Measurements from ENCODE around the gene SERTAD2.
A peak's percentile ranks its signal among the peaks of the same experiment; 100 is the strongest.

Gene SERTAD2

GRCh38 chr2:64653109-64654062 lies at the start of gene SERTAD2:
Gene SERTAD2 (minus strand): TSS chr2:64653913. CDS start chr2:64636871, 17,042 bp downstream.
- peak; percentile 89 for DNase-seq
- in situ Hi-C loops (cut with MboI; ENCODE audit: low pct_unique_long_range_greater_than_20kb, low sequenced_read_pairs), result no loop called here

GRCh38 chr2:64700133-64700809 lies 46.6 kb upstream of the SERTAD2 start:
- in situ Hi-C loops (cut with MboI; ENCODE audit: low pct_unique_long_range_greater_than_20kb, low sequenced_read_pairs), result no loop called here
- no peak for DNase-seq

- in situ Hi-C loops (cut with MboI; ENCODE audit: low pct_unique_long_range_greater_than_20kb, low sequenced_read_pairs), result no loop called here
Observed at GRCh38 chr2:64699712-64700111, 46.0 kb upstream of the SERTAD2 start.

GRCh38 chr2:64698668-64699444 lies 45.1 kb upstream of the SERTAD2 start:
- in situ Hi-C loops (cut with MboI; ENCODE audit: low pct_unique_long_range_greater_than_20kb, low sequenced_read_pairs), result no loop called here
- no peak for DNase-seq

More at GRCh38 chr2:64699712-64700111, 46.0 kb upstream of the SERTAD2 start:
- DNase-seq, result no peak

- in situ Hi-C loops (cut with MboI; ENCODE audit: low pct_unique_long_range_greater_than_20kb, low sequenced_read_pairs), result no loop called here
- no peak for DNase-seq
Observed at GRCh38 chr2:64698177-64698643, 44.5 kb upstream of the SERTAD2 start.

- in situ Hi-C loops (cut with MboI; ENCODE audit: low pct_unique_long_range_greater_than_20kb, low sequenced_read_pairs), result no loop called here
- DNase-seq, result no peak
Observed at GRCh38 chr2:64697297-64698176, 43.8 kb upstream of the SERTAD2 start.

- no peak for DNase-seq
- in situ Hi-C loops (cut with MboI; ENCODE audit: low pct_unique_long_range_greater_than_20kb, low sequenced_read_pairs), result no loop called here
Observed at GRCh38 chr2:64696636-64697035, 42.9 kb upstream of the SERTAD2 start.

- in situ Hi-C loops (cut with MboI; ENCODE audit: low pct_unique_long_range_greater_than_20kb, low sequenced_read_pairs), result no loop called here
- no peak for DNase-seq
Observed at GRCh38 chr2:64695721-64696261, 42.1 kb upstream of the SERTAD2 start.

- in situ Hi-C loops (cut with MboI; ENCODE audit: low pct_unique_long_range_greater_than_20kb, low sequenced_read_pairs), result no loop called here
- no peak for DNase-seq
Observed at GRCh38 chr2:64692401-64692800, 38.7 kb upstream of the SERTAD2 start.

GRCh38 chr2:64688909-64689308 lies 35.2 kb upstream of the SERTAD2 start:
- DNase-seq, result no peak
- in situ Hi-C loops (cut with MboI; ENCODE audit: low pct_unique_long_range_greater_than_20kb, low sequenced_read_pairs), result no loop called here

- no peak for DNase-seq
- in situ Hi-C loops (cut with MboI; ENCODE audit: low pct_unique_long_range_greater_than_20kb, low sequenced_read_pairs), result no loop called here
Observed at GRCh38 chr2:64686283-64686956, 32.7 kb upstream of the SERTAD2 start.

GRCh38 chr2:64685430-64685829 lies 31.7 kb upstream of the SERTAD2 start:
- in situ Hi-C loops (cut with MboI; ENCODE audit: low pct_unique_long_range_greater_than_20kb, low sequenced_read_pairs), result no loop called here
- no peak for DNase-seq

- in situ Hi-C loops (cut with MboI; ENCODE audit: low pct_unique_long_range_greater_than_20kb, low sequenced_read_pairs), result no loop called here
- no peak for DNase-seq
Observed at GRCh38 chr2:64683771-64684510, 30.2 kb upstream of the SERTAD2 start.

GRCh38 chr2:64681479-64681967 lies 27.8 kb upstream of the SERTAD2 start:
- in situ Hi-C loops (cut with MboI; ENCODE audit: low pct_unique_long_range_greater_than_20kb, low sequenced_read_pairs), result no loop called here
- peak; percentile 59 for DNase-seq

GRCh38 chr2:64679673-64680425 lies 26.1 kb upstream of the SERTAD2 start:
- DNase-seq, result no peak
- in situ Hi-C loops (cut with MboI; ENCODE audit: low pct_unique_long_range_greater_than_20kb, low sequenced_read_pairs), result no loop called here

Data from KBM-7 (cell line).